Measurements from ENCODE around the gene NXPH3. TPM values are rescaled to one million over a fixed set of nuclear protein-coding genes. Genes with fewer than 3 reads are reported as not detected.

The NXPH3 gene
- total and polyA plus RNA-seq, 2 of the 13 experiments (the other 11 are each of a cell fraction or from before 2014, with no cell fraction given), result 0.04 to 0.58 TPM

- TF ChIP-seq, protein P1, sequence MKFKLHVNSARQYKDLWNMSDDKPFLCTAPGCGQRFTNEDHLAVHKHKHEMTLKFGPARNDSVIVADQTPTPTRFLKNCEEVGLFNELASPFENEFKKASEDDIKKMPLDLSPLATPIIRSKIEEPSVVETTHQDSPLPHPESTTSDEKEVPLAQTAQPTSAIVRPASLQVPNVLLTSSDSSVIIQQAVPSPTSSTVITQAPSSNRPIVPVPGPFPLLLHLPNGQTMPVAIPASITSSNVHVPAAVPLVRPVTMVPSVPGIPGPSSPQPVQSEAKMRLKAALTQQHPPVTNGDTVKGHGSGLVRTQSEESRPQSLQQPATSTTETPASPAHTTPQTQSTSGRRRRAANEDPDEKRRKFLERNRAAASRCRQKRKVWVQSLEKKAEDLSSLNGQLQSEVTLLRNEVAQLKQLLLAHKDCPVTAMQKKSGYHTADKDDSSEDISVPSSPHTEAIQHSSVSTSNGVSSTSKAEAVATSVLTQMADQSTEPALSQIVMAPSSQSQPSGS (CRISPR knock-in tag; IDR thresholded peaks at IDR 0.05), result peak; percentile 79
- TF ChIP-seq ZNF558 (CRISPR knock-in tag; IDR thresholded peaks at IDR 0.05; ENCODE audit: borderline replicate concordance) (no peak), SNAPC4 (CRISPR knock-in tag; IDR thresholded peaks at IDR 0.05) (no peak), ZNF34 (CRISPR knock-in tag; IDR thresholded peaks at IDR 0.05; ENCODE audit: borderline replicate concordance) (0 out of 2 replicates have a peak, but pooled peaks have one; percentile 56), THAP11 (CRISPR knock-in tag; IDR thresholded peaks at IDR 0.05) (peak; percentile 75), ZNF775 (CRISPR knock-in tag; IDR thresholded peaks at IDR 0.05; ENCODE audit: borderline replicate concordance) (no peak), MYC (CRISPR knock-in tag; IDR thresholded peaks at IDR 0.05; ENCODE audit: borderline replicate concordance) (peak; percentile 52; the same call in 1 of the 2 replicates), ZFP82 (CRISPR knock-in tag; IDR thresholded peaks at IDR 0.05; ENCODE audit: borderline replicate concordance) (no peak), ZNF672 (CRISPR knock-in tag; IDR thresholded peaks at IDR 0.05) (no peak)
- TF ChIP-seq, protein P2, sequence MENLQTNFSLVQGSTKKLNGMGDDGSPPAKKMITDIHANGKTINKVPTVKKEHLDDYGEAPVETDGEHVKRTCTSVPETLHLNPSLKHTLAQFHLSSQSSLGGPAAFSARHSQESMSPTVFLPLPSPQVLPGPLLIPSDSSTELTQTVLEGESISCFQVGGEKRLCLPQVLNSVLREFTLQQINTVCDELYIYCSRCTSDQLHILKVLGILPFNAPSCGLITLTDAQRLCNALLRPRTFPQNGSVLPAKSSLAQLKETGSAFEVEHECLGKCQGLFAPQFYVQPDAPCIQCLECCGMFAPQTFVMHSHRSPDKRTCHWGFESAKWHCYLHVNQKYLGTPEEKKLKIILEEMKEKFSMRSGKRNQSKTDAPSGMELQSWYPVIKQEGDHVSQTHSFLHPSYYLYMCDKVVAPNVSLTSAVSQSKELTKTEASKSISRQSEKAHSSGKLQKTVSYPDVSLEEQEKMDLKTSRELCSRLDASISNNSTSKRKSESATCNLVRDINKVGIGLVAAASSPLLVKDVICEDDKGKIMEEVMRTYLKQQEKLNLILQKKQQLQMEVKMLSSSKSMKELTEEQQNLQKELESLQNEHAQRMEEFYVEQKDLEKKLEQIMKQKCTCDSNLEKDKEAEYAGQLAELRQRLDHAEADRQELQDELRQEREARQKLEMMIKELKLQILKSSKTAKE (CRISPR knock-in tag; IDR thresholded peaks at IDR 0.05; ENCODE audit: borderline replicate concordance), result peak; percentile 33; the same call in 1 of the 2 replicates
Measured at GRCh38 chr17:49567871-49568694, 7.6 kb upstream of the NXPH3 start (continued).

All from HepG2 (cell line).